Vagina (tissue), 1 donor: ENCODE results near the gene CHCHD2. TPM values are rescaled to one million over a fixed set of nuclear protein-coding genes. Genes with fewer than 3 reads are reported as not detected.

Source experiments
- small RNA-seq: library from RNA; depleted of rRNA; stranded (forward); fragments of <200 nt; gene quantifications from one replicate; pipeline ENCODE3, GENCODE V24; 2016
- total RNA-seq: library from RNA; depleted of rRNA; stranded (reverse); fragments of >200 nt; gene quantifications from one replicate; pipeline ENCODE4 v1.2.3, GENCODE V29; 2016

The CHCHD2 gene
- total RNA-seq, 1 donor from 2014 or later: 306 TPM

Small RNA genes lying within 50 kb of the gene (small RNA-seq; reads per million reads assigned to genes)
- gene SNORA15 (not detected), gene SNORA22B (not detected)

Other genes with a start within 250 kb of the CHCHD2 start
- gene SEPTIN14, start 243.7 kb downstream of the CHCHD2 start, total RNA-seq: not detected
- 2.2 TPM for gene ZNF713, start 219.0 kb downstream of the CHCHD2 start, total RNA-seq
- 5.6 TPM for gene MRPS17, start 154.6 kb downstream of the CHCHD2 start, total RNA-seq
- 72.2 TPM for gene NIPSNAP2, start 141.9 kb downstream of the CHCHD2 start, total RNA-seq
- gene PSPH, start 55.0 kb downstream of the CHCHD2 start, total RNA-seq: 13.3 TPM
- 82.0 TPM for gene CCT6A, start 54.7 kb downstream of the CHCHD2 start, total RNA-seq
- gene SUMF2, start 42.2 kb downstream of the CHCHD2 start, total RNA-seq: 88.4 TPM
- not detected for gene PHKG1, start 13.5 kb downstream of the CHCHD2 start, total RNA-seq
- not detected for gene NUPR2, start 9.9 kb upstream of the CHCHD2 start, total RNA-seq